Brain pericyte (primary cell): Measurements from ENCODE around the gene HDGFL1.
A peak's percentile ranks its signal among the peaks of the same experiment; 100 is the strongest.

Experiments
- DNase-seq: peaks from one replicate; pipeline ENCODE4 v3.0.0-alpha.2; 2012; ENCODE audit warnings: low read depth, low spot score

The HDGFL1 gene

GRCh38 chr6:22590423-22590822, 21.1 kb downstream of the HDGFL1 start:
- no peak for DNase-seq

DNA sequence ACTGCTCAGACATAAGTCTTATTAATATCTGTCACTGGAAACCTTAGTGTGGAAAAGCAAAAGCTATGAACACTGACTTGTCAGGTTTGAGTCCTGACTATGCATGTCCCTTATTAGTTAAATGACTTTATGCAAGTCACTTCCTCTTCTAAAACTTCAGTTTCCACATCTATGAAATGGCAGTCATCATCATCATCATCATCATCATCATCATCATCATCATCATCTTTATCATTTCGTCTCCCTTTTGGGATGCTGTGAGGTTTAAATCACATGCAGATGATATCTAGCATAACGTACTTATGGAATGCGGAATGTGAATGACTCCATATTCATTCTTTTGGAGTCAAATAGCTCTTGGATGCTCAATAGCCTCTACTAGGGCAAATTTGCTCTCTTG, 24.5 kb downstream of the HDGFL1 start:
- no peak for DNase-seq

- DNase-seq: no peak
Measured at GRCh38 chr6:22596011-22596410, 26.6 kb downstream of the HDGFL1 start.

DNA sequence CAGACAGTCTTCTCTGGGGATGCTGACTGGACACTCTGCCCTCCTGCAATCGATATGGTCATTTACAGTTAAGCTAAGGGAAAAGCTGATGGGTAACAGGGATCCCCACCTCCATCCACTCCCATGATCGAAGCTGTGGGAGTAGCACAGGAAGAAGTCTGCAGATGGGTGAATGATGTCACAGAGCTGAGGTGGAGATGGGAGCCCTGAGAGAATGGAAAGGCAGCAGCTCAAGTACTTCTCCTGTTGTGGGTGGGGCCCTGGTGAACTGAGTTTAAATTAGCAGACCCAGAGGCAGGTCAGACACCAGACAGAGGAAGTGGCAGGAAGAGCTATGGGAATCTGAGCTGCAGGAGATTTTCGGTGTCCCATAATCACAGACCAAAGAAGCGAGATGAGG, 29.0 kb downstream of the HDGFL1 start:
- no peak for DNase-seq

DNA sequence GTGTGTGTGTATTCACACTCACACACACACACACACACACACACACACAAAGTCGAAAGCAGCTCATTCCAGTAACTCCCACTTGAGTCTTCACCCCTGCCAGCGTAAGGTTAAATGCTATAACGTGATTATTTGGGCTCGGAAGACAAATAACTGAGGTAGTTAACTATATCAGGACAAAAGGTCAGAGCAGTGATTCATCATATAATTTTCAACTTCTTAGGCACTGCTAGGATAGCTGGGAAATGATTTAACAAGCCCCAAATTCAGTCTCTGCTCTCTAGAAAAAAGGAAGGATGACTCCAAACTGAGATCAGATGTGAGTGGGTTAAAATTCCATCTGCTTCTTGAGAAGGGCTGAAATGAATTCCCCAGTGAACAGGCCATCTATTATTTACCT, 30.7 kb downstream of the HDGFL1 start:
- no peak for DNase-seq

GRCh38 chr6:22601984-22602383, 32.6 kb downstream of the HDGFL1 start:
- DNase-seq: no peak

DNA sequence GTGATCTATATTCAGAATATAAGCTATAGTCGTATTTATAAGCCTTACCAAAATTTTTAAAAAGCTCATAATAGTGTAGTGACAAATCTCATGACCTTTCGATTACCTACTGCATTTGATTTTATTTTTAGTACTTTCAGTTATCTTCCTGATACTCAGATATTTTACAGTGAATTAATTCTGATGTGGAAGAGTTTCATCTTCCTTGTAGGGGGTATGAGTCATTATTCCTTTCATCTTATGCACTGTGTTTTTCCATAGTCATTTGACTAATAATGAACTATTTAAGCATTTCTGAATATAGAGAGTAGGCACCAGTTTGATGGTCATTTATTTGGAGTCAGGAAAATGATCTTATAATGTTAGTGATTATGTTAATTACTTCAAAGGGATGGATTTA, 36.4 kb downstream of the HDGFL1 start:
- no peak for DNase-seq

DNA sequence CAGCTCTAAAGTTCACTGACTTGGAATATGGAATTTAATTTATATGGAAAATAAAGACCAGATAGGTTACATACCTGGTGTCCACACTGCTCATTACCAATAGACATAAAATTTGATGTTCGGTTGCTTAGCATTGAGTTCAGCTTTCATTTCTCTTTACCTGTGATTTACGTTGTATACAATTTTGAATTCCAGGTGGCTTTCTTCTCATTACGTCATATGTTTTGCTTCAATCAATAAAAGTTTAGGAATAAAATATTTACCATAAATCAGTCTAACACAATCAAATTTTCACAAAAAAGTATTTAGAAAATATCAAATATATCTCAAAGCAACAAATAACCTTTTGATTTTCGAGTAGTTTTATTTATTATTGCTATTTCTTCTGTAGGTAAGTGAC, 40.8 kb downstream of the HDGFL1 start:
- no peak for DNase-seq

DNA sequence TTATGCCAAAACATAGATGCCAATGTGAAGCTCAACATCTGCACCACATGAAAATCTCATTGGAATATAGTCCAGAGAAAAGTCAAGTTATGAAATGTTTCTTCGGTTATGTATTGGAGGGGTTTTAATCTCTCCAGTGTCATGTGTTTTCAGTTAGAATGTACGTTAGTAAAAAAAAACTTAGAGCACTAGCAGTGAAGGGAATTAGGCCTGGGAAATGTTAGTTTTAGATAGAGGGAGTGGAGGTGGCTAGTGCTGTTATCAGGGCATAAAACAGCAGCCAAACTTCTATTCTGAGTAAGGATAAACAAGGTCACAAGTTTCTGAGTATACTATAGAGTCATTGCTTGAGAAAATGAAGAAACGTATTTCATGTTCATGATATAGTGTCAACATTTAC, 42.9 kb downstream of the HDGFL1 start:
- DNase-seq: no peak

- DNase-seq: no peak
Measured at GRCh38 chr6:22613051-22613450, 43.7 kb downstream of the HDGFL1 start.

DNA sequence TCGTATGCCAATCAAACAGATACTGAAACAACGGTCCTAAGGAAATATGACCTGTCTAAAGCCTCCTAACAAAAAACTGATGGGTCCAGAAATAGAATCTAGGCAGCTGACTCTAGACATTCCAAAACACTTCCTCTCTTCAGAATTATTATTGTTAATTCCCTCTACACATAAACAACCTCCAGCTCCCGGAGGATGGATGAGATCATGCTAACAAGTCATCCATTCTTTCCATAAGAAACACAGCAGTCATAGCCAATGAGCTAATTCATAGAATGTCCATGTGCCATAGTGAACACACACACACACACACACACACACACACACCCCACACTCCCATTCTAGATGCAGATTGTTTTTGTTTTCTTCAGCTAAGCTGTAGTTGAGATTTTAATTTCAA, 44.3 kb downstream of the HDGFL1 start:
- peak; percentile 12 for DNase-seq

DNA sequence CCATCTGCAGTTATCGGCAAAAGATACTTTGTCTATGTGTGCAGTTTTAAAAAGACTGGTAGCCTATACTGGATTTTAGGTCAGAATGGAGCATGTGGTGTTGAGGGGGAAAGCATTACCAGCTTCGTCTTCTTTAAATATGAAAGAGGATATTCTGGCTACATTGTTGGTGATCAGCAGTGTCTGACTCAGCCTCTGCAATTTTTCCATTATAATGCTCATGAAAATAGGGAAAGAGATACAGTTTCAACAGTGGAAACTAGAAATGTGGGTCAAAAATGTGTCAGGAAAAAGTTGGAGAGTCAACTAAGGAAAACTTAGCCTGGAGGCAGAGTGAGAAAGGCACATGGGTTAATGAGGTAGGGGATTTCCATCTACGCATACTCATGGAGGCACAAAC, 45.2 kb downstream of the HDGFL1 start:
- DNase-seq: no peak

DNA sequence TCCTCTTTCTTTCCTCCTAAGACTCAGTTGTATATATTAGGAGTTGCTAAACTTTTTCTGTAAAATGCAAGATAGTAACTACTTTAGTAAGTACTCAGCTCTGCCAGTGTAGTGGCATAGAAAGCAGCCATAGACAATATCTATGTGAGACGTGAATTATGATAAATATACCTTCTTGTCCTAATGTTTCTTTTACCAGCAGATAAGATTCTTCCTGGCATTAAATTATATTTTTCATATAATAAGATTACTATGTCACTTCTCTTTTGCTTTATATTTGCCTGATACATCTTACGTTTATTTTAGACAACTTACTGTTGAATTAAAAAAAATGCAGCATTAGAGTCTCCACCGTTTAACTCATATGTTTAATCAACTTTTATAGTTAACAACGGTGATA, 51.7 kb downstream of the HDGFL1 start:
- no peak for DNase-seq
